Astrocyte of the cerebellum (primary cell): Measurements from ENCODE around the gene NUDT19.
"Not testable (repeated sequence)": the region's sequence is repeated elsewhere in the genome, so short reads cannot be mapped to it uniquely, and the experiment has no call there.

Source experiments
- DNase-seq: peaks from one replicate; pipeline ENCODE4 v3.0.0-alpha.2; 2011; ENCODE audit warnings: low read depth
- H3K4me3 ChIP-seq: 2 replicates; pipeline ENCODE4 v1.5.1; 2011; ENCODE audit warnings: mild to moderate bottlenecking, low read depth, low read length, moderate library complexity
- in situ Hi-C: cut with HindIII; loops from 2 replicates; pipeline ENCODE4 v1.10.0; 2017; ENCODE audit warnings: low sequenced_read_pairs
- TF ChIP-seq, protein P1 (sequence below): IDR thresholded peaks from 2 replicates; pipeline ENCODE4 v1.5.1; 2012; ENCODE audit warnings: low read length, low read depth, moderate library complexity, mild to moderate bottlenecking; ENCODE audit errors: missing control alignments

NUDT19 gene

GRCh38 chr19:32695506-32695905 lies 3.9 kb downstream of the NUDT19 start:
- DNase-seq, in situ Hi-C loops, H3K4me3 ChIP-seq: not testable (repeated sequence)

GRCh38 chr19:32696771-32697170 lies 5.2 kb downstream of the NUDT19 start:
- DNase-seq, in situ Hi-C loops, H3K4me3 ChIP-seq: not testable (repeated sequence)

DNA sequence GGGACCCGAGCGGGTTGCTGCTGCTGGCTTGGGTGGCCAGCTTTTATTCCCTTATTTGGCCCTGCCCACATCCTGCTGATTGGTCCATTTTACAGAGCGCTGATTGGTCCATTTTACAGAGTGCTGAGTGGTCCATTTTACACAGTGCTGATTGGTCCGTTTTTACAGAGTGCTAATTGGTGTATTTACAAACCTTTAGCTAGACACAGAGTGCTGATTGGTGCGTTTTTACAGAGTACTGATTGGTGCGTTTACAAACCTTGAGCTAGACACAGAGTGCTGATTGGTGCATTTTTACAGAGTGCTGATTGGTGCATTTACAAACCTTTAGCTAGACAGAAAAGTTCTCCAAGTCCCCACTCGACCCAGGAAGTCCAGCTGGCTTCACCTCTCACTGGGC lies 8.5 kb downstream of the NUDT19 start:
- H3K4me3 ChIP-seq, in situ Hi-C loops, DNase-seq: not testable (repeated sequence)

- DNase-seq: no peak
- H3K4me3 ChIP-seq: no peak overlapping the region
- in situ Hi-C loops: no loop called here
- TF ChIP-seq, protein P1, sequence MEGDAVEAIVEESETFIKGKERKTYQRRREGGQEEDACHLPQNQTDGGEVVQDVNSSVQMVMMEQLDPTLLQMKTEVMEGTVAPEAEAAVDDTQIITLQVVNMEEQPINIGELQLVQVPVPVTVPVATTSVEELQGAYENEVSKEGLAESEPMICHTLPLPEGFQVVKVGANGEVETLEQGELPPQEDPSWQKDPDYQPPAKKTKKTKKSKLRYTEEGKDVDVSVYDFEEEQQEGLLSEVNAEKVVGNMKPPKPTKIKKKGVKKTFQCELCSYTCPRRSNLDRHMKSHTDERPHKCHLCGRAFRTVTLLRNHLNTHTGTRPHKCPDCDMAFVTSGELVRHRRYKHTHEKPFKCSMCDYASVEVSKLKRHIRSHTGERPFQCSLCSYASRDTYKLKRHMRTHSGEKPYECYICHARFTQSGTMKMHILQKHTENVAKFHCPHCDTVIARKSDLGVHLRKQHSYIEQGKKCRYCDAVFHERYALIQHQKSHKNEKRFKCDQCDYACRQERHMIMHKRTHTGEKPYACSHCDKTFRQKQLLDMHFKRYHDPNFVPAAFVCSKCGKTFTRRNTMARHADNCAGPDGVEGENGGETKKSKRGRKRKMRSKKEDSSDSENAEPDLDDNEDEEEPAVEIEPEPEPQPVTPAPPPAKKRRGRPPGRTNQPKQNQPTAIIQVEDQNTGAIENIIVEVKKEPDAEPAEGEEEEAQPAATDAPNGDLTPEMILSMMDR: no peak
Observed at GRCh38 chr19:32702010-32702409, 10.4 kb downstream of the NUDT19 start.

GRCh38 chr19:32704006-32704405 lies 12.4 kb downstream of the NUDT19 start:
- not testable (repeated sequence) for H3K4me3 ChIP-seq, DNase-seq

GRCh38 chr19:32708457-32708856 lies 16.8 kb downstream of the NUDT19 start:
- DNase-seq: no peak
- TF ChIP-seq, protein P1: no peak
- H3K4me3 ChIP-seq: no peak overlapping the region
- in situ Hi-C loops: no loop called here

More at GRCh38 chr19:32704006-32704405, 12.4 kb downstream of the NUDT19 start:
- in situ Hi-C loops: not testable (repeated sequence)

- in situ Hi-C loops: no loop called here
- TF ChIP-seq, protein P1: no peak
- DNase-seq: no peak
- no peak overlapping the region for H3K4me3 ChIP-seq
Observed at GRCh38 chr19:32709032-32709431, 17.4 kb downstream of the NUDT19 start.

GRCh38 chr19:32711747-32712146 lies 20.1 kb downstream of the NUDT19 start:
- TF ChIP-seq, protein P1: no peak
- no peak for DNase-seq
- no peak overlapping the region for H3K4me3 ChIP-seq
- in situ Hi-C loops: no loop called here

- DNase-seq, H3K4me3 ChIP-seq, in situ Hi-C loops: not testable (repeated sequence)
Observed at GRCh38 chr19:32716203-32716602, 24.6 kb downstream of the NUDT19 start.
